CD8-positive, alpha-beta memory T cell (primary cell): ENCODE data around the gene AZI2. TPM values are rescaled to one million over a fixed set of nuclear protein-coding genes. Genes with fewer than 3 reads are reported as not detected.
A peak's percentile ranks its signal among the peaks of the same experiment; 100 is the strongest.

ENCODE experiments used
- CTCF ChIA-PET: fragments of 350-600 bp; sonication (Branson Sonifier 250); formaldehyde crosslinking; loops from one replicate; lab custom pipeline; 2021; ENCODE audit warnings: antibody characterized with exemption; lab: Charles Lee
- POLR2A ChIA-PET: fragments of 350-600 bp; sonication (Branson Sonifier 250); formaldehyde crosslinking; loops from one replicate; lab custom pipeline; 2021; ENCODE audit warnings: antibody characterized with exemption; lab: Charles Lee
- DNase-seq, 5 donors: peaks; one replicate each; pipeline versions ENCODE4 v3.0.0 to v3.0.0-alpha.2; 2020 to 2022; ENCODE audit warnings: mixed read lengths in 1 of 5
- H3K27ac ChIP-seq: one replicate; pipeline ENCODE4 v1.7.0; 2013; ENCODE audit warnings: low read depth, mild to moderate bottlenecking, low read length, moderate library complexity
- H3K27me3 ChIP-seq: 2 replicates; pipeline ENCODE4 v1.7.0; 2013; ENCODE audit warnings: low read length, mild to moderate bottlenecking; ENCODE audit not compliant: insufficient read depth, poor library complexity, severe bottlenecking
- H3K36me3 ChIP-seq: 2 replicates; pipeline ENCODE4 v1.7.0; 2013; ENCODE audit warnings: mild to moderate bottlenecking, low read length, moderate library complexity; ENCODE audit not compliant: insufficient read depth
- H3K4me1 ChIP-seq: 2 replicates; pipeline ENCODE4 v1.7.0; 2013; ENCODE audit warnings: mild to moderate bottlenecking, low read length, moderate library complexity; ENCODE audit not compliant: insufficient read depth
- H3K4me3 ChIP-seq: 2 replicates; pipeline ENCODE4 v1.7.0; 2013; ENCODE audit warnings: mild to moderate bottlenecking, low read length
- H3K9me3 ChIP-seq: 2 replicates; pipeline ENCODE4 v1.7.0; 2013; ENCODE audit warnings: mild to moderate bottlenecking, low read length
- H3K27ac Mint-ChIP-seq, 8 donors: one replicate each; pipeline ENCODE4 v1.8.0; 2020 to 2021; ENCODE audit warnings: mixed read lengths in 8 of 8, mild to moderate bottlenecking in 6 of 8, inconsistent platforms in 3 of 8, moderate library complexity in 3 of 8
- H3K27me3 Mint-ChIP-seq, 2 donors: one replicate each; pipeline ENCODE4 v1.8.0; 2020 to 2021; ENCODE audit warnings: mixed read lengths in 2 of 2, mild to moderate bottlenecking in 1 of 2, moderate library complexity in 1 of 2
- H3K36me3 Mint-ChIP-seq, 3 donors: one replicate each; pipeline ENCODE4 v1.8.0; 2020 to 2021; ENCODE audit warnings: mixed read lengths in 3 of 3, inconsistent platforms in 1 of 3, mild to moderate bottlenecking in 1 of 3
- H3K4me1 Mint-ChIP-seq, 3 donors: one replicate each; pipeline ENCODE4 v1.8.0; 2020 to 2021; ENCODE audit warnings: mixed read lengths in 3 of 3, inconsistent platforms in 1 of 3, mild to moderate bottlenecking in 1 of 3
- H3K4me3 Mint-ChIP-seq, 7 donors: one replicate each; pipeline ENCODE4 v1.8.0; 2020 to 2021; ENCODE audit warnings: mixed read lengths in 7 of 7, mild to moderate bottlenecking in 6 of 7, moderate library complexity in 4 of 7, inconsistent platforms in 2 of 7
- H3K9me3 Mint-ChIP-seq, 5 donors: one replicate each; pipeline ENCODE4 v1.8.0; 2020 to 2022; ENCODE audit warnings: mixed read lengths in 5 of 5, mild to moderate bottlenecking in 3 of 5, moderate library complexity in 2 of 5, inconsistent platforms in 1 of 5
- polyA plus RNA-seq: library from polyadenylated mRNA; unstranded; fragments of 300-500 nt; fragmentation: Illumina TruSeq; gene quantifications from one replicate; pipeline ENCODE4 v1.2.3, GENCODE V29; 2021
- total RNA-seq, 2 experiments: library from RNA; stranded (reverse); gene quantifications; one replicate each; pipeline ENCODE4 v1.2.3, GENCODE V29; 2021

Gene AZI2, protein sequence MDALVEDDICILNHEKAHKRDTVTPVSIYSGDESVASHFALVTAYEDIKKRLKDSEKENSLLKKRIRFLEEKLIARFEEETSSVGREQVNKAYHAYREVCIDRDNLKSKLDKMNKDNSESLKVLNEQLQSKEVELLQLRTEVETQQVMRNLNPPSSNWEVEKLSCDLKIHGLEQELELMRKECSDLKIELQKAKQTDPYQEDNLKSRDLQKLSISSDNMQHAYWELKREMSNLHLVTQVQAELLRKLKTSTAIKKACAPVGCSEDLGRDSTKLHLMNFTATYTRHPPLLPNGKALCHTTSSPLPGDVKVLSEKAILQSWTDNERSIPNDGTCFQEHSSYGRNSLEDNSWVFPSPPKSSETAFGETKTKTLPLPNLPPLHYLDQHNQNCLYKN
- total RNA-seq: 10 to 100 TPM; 34.5 to 36.4 TPM
- polyA plus RNA-seq: 51.8 TPM

DNA sequence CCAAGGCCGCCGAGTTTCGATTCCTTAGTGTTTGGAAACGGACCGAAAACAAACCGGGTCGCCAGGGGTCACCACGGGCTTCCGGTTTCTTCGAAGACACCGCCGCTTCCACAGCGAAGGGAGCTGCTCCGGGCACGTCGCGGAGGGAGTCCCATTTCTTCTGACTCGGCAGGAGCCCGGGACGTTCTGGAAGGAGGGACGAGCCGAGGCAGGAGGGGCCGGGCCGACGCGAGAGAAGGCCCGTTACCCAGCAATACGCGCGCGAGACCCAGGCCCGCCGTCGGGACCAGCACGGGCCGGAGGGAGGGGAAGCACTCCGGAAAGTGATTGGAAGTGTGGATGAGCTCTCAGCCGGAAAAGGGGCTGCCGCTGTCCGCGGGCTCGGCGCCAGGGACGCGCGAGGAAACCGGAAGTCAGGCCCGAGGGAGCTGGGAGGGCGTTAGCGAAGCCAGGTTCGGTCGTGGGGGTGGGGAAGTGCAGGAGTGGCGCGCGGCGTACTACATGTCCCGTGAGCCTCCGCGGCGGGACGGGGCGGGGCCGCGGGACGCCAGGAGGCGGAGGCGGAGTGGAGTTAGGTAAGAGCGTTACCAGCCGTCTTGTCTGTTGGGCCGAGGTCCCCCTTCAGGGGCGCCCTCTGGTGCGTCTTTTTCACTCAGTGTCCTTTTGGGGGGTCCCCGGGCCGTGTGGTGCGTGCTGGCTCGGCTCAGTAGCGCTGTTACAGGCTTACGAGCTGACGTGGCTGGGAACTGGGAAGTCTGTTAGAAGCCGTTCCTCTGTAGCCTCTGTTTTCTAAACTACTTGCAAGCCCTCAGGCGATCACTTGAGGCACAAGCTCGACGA, at the start of gene AZI2, which contains the start of gene ZCWPW2:
AZI2 (minus strand) TSS at position 196 of the 840 bp plus-strand sequence. CDS start 8,207 bp downstream, outside the sequence.
ZCWPW2 (plus strand) TSS at position 93 of the 840 bp plus-strand sequence. CDS start 64,348 bp downstream, outside the sequence.
- peak within 1 kb of the TSS; percentile 92 for H3K4me3 ChIP-seq
- H3K27me3 ChIP-seq: no peaks in the 10 kb centered on the region
- H3K27ac ChIP-seq: peak within 1 kb of the TSS; percentile 97
- ChIA-PET CTCF (interaction anchor here (0.7 to 4.5 kb wide), 8 partner anchors 9 to 637 kb away, joined by 3 to 26 read pairs (median 8); partner anchors contain the start of gene EOMES), POLR2A (interaction anchor here (0.7 to 2.1 kb wide), 7 partner anchors 22 to 1016 kb away, joined by 3 to 14 read pairs (median 5); partner anchors contain the start of genes NEK10 and SLC4A7)
- peaks cover 34% of the 10 kb centered on the region for H3K4me1 ChIP-seq
- peak within 1 kb of the TSS; percentile 96 to 100 (median 98) for H3K4me3 Mint-ChIP-seq
- no peaks in the 10 kb centered on the region for H3K27me3 Mint-ChIP-seq
- H3K9me3 ChIP-seq: no peaks in the 10 kb centered on the region
- peak; percentile 87 to 95 (median 90) for DNase-seq
- peaks cover 8 to 16% (median 15%) of the 10 kb centered on the region in 5 donors for H3K9me3 Mint-ChIP-seq
- H3K36me3 Mint-ChIP-seq: peaks cover 12 to 33% (median 22%) of the 10 kb centered on the region in 3 donors
- peak within 1 kb of the TSS; percentile 95 to 100 (median 99) for H3K27ac Mint-ChIP-seq
- H3K4me1 Mint-ChIP-seq: peaks cover 55 to 74% (median 68%) of the 10 kb centered on the region in 3 donors
- no peaks in the 10 kb centered on the region for H3K36me3 ChIP-seq

DNA sequence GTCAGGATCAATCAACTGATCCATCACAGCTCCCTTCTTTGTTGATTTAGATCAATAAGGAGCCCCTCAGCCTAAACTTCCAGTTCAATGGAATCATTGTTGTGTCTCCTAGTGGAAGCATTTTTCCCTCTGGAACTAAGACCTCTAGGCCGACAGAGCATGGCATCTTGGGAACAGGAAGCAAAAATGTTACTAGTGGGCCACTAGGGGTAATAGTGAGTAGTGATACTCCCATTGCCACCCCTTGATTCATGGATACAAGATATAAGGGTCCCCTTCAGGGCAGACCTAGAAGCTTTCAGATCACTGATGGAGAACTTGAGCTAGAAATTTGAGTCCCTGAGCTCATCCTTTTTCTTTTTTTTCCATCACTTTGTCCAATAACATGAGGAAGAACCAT, 40.4 kb upstream of the AZI2 start:
- peaks cover 18 to 42% (median 25%) of the 10 kb centered on the region in 5 donors for H3K9me3 Mint-ChIP-seq
- POLR2A ChIA-PET: no interaction called here
- peaks cover 0 to 28% (median 0%) of the 10 kb centered on the region in 3 donors for H3K36me3 Mint-ChIP-seq
- Histone ChIP-seq H3K4me1 (no peaks in the 10 kb centered on the region), H3K27me3 (no peaks in the 10 kb centered on the region), H3K27ac (no peak overlapping the region), H3K36me3 (no peaks in the 10 kb centered on the region), H3K4me3 (no peak overlapping the region), H3K9me3 (no peaks in the 10 kb centered on the region)
- DNase-seq: no peak
- no peak overlapping the region for H3K4me3 Mint-ChIP-seq
- no peaks in the 10 kb centered on the region for H3K4me1 Mint-ChIP-seq
- H3K27ac Mint-ChIP-seq: no peak overlapping the region
- peaks cover 5 to 27% of the 10 kb centered on the region in 2 donors for H3K27me3 Mint-ChIP-seq
- CTCF ChIA-PET: no interaction called here

DNA sequence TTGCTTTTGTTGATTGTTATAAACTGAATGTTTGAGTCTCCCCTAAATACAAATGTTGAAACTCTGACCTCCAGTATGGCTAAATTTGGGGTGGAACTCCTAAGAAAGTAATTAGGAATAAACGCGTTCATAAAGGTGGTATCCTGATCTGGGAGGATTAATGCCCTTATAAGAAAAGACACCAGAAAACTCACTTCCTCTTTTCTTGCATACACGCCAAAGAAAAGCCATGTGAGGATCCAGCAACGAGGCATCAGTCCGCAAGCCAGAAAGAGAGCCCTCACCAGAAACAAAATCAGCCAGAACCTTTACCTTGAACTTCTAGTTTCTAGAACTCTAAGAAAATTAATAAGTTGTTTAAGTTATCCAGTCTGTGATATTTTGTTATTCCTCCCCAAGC, 37.4 kb upstream of the AZI2 start:
- no peak overlapping the region for H3K27ac ChIP-seq
- peaks cover 0 to 17% (median 7%) of the 10 kb centered on the region in 5 donors for H3K9me3 Mint-ChIP-seq
- no peak overlapping the region for H3K27ac Mint-ChIP-seq
- H3K4me1 ChIP-seq: no peaks in the 10 kb centered on the region
- H3K4me1 Mint-ChIP-seq: no peaks in the 10 kb centered on the region
- no peaks in the 10 kb centered on the region for H3K9me3 ChIP-seq
- H3K4me3 Mint-ChIP-seq: no peak overlapping the region
- H3K36me3 ChIP-seq: no peaks in the 10 kb centered on the region
- no peaks in the 10 kb centered on the region for H3K27me3 ChIP-seq
- peaks cover 5 to 16% of the 10 kb centered on the region in 2 donors for H3K27me3 Mint-ChIP-seq
- DNase-seq: no peak
- POLR2A ChIA-PET: no interaction called here
- H3K36me3 Mint-ChIP-seq: peaks cover 0 to 25% (median 0%) of the 10 kb centered on the region in 3 donors
- CTCF ChIA-PET: no interaction called here
- no peak overlapping the region for H3K4me3 ChIP-seq

DNA sequence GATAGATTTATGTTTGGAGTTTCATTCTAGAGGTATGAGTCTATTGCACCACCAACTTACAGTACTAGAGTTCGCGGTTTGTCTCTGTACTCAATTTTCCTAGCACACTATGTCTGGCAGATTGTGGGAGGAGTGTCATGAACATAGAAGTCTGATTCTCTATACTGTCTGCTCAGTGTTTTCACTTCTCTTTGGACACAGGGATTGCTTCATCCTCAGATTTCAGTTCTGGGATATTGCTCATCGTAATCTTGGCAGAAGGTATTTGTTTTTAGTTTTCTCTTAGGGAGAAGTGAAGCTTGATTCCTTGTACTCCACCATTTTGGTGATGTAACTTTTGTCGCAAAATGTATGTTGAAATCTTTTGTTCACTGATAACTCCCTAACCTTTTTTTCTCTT, 27.8 kb upstream of the AZI2 start:
- POLR2A ChIA-PET: no interaction called here
- Mint-ChIP-seq H3K27me3 (peaks cover 4 to 34% of the 10 kb centered on the region in 2 donors), H3K4me3 (no peak overlapping the region), H3K4me1 (no peaks in the 10 kb centered on the region), H3K9me3 (peaks cover 4 to 14% (median 12%) of the 10 kb centered on the region in 5 donors), H3K36me3 (peaks cover 0 to 26% (median 3%) of the 10 kb centered on the region in 3 donors), H3K27ac (no peak overlapping the region)
- Histone ChIP-seq H3K36me3 (no peaks in the 10 kb centered on the region), H3K27me3 (no peaks in the 10 kb centered on the region), H3K27ac (no peak overlapping the region), H3K4me3 (no peak overlapping the region), H3K9me3 (no peaks in the 10 kb centered on the region), H3K4me1 (no peaks in the 10 kb centered on the region)
- CTCF ChIA-PET: no interaction called here
- DNase-seq: no peak

DNA sequence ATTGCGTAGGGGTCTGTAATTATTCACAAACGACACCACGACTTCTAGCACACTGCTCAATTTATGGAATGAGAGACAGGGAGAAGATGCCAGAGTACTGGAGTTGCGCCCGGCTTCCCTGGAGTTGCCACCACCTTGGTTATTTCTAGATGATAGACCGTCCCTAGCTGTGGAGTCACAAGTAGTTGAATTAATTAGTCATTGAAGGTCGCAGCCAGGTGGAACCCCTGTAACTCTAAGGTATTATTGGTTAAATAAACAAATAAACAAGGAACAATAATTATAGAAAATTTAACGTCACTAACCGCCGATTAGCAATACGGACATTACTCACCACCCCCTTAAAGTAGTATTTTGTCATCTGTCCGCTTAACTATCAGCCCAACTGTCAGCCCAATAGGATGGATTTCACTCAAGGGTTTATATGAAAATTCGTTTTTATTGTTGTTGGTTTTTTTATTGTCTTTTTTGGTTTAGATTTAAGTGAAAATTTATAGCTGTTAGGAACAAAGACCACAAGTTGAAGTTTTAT, 911 bp upstream of the AZI2 start:
- peaks cover 55 to 69% (median 68%) of the 10 kb centered on the region in 3 donors for H3K4me1 Mint-ChIP-seq
- H3K36me3 ChIP-seq: no peaks in the 10 kb centered on the region
- peak overlapping the region; percentile 97 for H3K27ac ChIP-seq
- CTCF ChIA-PET: interaction anchor here (1.2 to 4.5 kb wide), 7 partner anchors 13 to 638 kb away, joined by 3 to 26 read pairs (median 9); partner anchors contain the start of gene EOMES
- peaks cover 15 to 37% (median 26%) of the 10 kb centered on the region in 3 donors for H3K36me3 Mint-ChIP-seq
- no peak for DNase-seq
- H3K4me3 ChIP-seq: peak overlapping the region; percentile 92
- POLR2A ChIA-PET: interaction anchor here (1.1 to 2.1 kb wide), 5 partner anchors 23 to 980 kb away, joined by 3 to 14 read pairs (median 5); partner anchors contain the start of genes NEK10 and SLC4A7
- peak overlapping the region; percentile 96 to 100 (median 98) for H3K4me3 Mint-ChIP-seq
- peaks cover 11 to 20% (median 15%) of the 10 kb centered on the region in 5 donors for H3K9me3 Mint-ChIP-seq
- peak overlapping the region; percentile 95 to 100 (median 99) for H3K27ac Mint-ChIP-seq
- no peaks in the 10 kb centered on the region for H3K27me3 ChIP-seq
- peaks cover 34% of the 10 kb centered on the region for H3K4me1 ChIP-seq
- H3K27me3 Mint-ChIP-seq: no peaks in the 10 kb centered on the region
- no peaks in the 10 kb centered on the region for H3K9me3 ChIP-seq

DNA sequence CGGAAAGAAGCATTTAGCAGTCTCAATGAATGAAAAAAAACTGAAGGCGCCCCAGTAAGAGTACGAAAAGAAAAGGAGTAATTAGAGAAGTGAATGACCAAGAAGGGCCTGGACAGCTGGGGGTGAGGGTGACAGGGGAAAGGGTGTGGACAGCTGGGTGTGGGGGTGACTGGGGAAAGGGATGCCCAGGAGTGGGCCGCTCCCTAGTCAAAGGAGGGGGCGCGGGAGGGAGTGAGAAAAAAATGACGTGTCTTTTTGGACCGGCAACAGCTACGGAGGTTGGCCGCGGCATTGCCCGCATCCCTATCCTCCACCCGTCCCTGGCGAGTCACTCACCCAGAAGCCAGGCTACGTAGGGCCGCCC, 377 bp downstream of the AZI2 start:
- Mint-ChIP-seq H3K27ac (peak overlapping the region; percentile 95 to 100 (median 99)), H3K36me3 (peaks cover 8 to 29% (median 17%) of the 10 kb centered on the region in 3 donors), H3K9me3 (peaks cover 2 to 11% (median 10%) of the 10 kb centered on the region in 5 donors), H3K4me3 (peak overlapping the region; percentile 96 to 100 (median 98)), H3K27me3 (no peaks in the 10 kb centered on the region), H3K4me1 (peaks cover 56 to 80% (median 74%) of the 10 kb centered on the region in 3 donors)
- no peak for DNase-seq
- Histone ChIP-seq H3K4me3 (peak overlapping the region; percentile 92), H3K4me1 (peaks cover 39% of the 10 kb centered on the region), H3K27ac (peak overlapping the region; percentile 97), H3K27me3 (no peaks in the 10 kb centered on the region), H3K36me3 (no peaks in the 10 kb centered on the region), H3K9me3 (no peaks in the 10 kb centered on the region)
- ChIA-PET CTCF (interaction anchor here (0.7 to 4.5 kb wide), 7 partner anchors 9 to 636 kb away, joined by 3 to 26 read pairs (median 9); partner anchors contain the start of gene EOMES), POLR2A (interaction anchor here (0.7 to 2.1 kb wide), 6 partner anchors 21 to 1015 kb away, joined by 3 to 14 read pairs (median 4); partner anchors contain the start of genes NEK10 and SLC4A7)
